ENCODE measurements around the gene MRC2. TPM values are rescaled to one million over a fixed set of nuclear protein-coding genes. Genes with fewer than 3 reads are reported as not detected.
A peak's percentile ranks its signal among the peaks of the same experiment; 100 is the strongest.

Gene MRC2
- total and polyA plus RNA-seq, 9 of the 15 experiments (the other 6 are each of a cell fraction or from before 2014, with no cell fraction given) = 0.28 to 11.5 (median 6.6) TPM

DNA sequence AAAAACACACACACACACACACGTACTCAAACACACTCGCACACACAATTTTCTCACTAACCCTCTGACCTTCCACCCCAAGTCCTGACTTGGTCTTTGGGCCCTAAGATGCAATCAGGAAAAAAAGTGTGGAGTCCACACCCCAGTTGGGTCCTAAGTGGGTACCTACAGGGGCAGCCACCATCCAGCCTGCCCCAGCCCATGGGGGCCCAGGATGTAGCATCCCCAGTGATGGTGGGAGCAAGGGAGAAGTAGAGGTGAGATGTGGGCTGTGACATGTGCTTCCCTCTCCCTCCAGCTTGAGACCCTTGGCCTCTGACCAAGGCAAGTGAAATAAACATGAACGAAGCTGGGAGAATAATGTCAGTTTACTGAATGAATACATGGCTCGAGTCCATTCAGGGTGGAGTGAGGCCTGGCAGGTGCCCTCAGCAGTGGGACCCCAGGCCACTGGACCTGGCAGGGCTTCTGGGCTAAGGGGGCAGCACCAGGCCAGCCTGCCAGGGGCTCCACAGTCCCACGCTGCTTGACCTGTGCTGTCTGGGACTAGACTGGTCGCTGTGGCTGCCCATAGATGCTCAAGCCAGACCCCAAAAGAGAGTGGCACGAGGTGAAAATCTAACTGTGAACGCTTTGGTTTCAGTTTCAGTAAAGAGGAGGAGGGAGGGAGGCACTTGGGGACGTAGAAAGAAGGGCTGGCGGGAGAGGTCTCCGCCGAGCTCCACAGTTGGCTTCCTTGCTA lies 73.7 kb downstream of the MRC2 start:
- FAIRE-seq = no peak
- H3K4me2 ChIP-seq (ENCODE audit: insufficient read depth, low read length) = no peak overlapping the region

More for the DNA sequence above, 73.7 kb downstream of the MRC2 start:
- Histone ChIP-seq H4K20me1 (replicated peaks; ENCODE audit: control insufficient read depth, insufficient read depth, low read length) (no peaks in the 10 kb centered on the region), H3K79me2 (ENCODE audit: control insufficient read depth, insufficient read depth, low read length) (no peaks in the 10 kb centered on the region), H3K9me3 (replicated peaks; ENCODE audit: control insufficient read depth, insufficient read depth, low read depth, low read length) (no peaks in the 10 kb centered on the region), H3K27me3 (ENCODE audit: control insufficient read depth in 2 of 2, insufficient read depth in 2 of 2, low read length in 2 of 2) (peaks cover 8 to 16% of the 10 kb centered on the region in 2 experiments; a peak in 3 of 5 replicates), H3K4me1 (replicated peaks in 1 of 2; ENCODE audit: control insufficient read depth in 2 of 2, insufficient read depth in 2 of 2, low read length in 2 of 2) (peaks cover 4 to 24% of the 10 kb centered on the region in 2 experiments; a peak in 4 of 5 replicates), H3K36me3 (ENCODE audit: control insufficient read depth, insufficient read depth, low read length) (no peaks in the 10 kb centered on the region), H3K4me3 (no peak overlapping the region), H3K9me1 (ENCODE audit: control insufficient read depth, insufficient read depth, low read length) (no peaks in the 10 kb centered on the region), H3K9ac (ENCODE audit: insufficient read depth in 1 of 2, low read depth in 2 of 2, low read length in 2 of 2) (peak overlapping the region in 1 of 2 experiments; percentile 55; a peak in 1 of 4 replicates), H2AFZ (ENCODE audit: low read depth, low read length) (peak overlapping the region; percentile 55), H3K27ac (ENCODE audit: extremely low read depth, low read depth, low read length) (no peak overlapping the region)
- CTCF ChIA-PET (ENCODE audit: low intra/inter-chr PET ratio) = no interaction called here
- in situ Hi-C loops (cut with MboI) (loop anchor here (25.0 kb wide), 1 partner anchor 261 kb away; the partner anchor contains the start of gene TANC2), intact Hi-C loops (cut with micrococcal nuclease) (loop anchor here (5.0 kb wide), 1 partner anchor 706 kb away; no protein-coding TSS in a partner anchor)
- WGBS (ENCODE audit: insufficient coverage, low coverage, missing lambda C conversion rate) = 36% methylated on average over 12 of the region's 12 CpGs
- BruUV-seq (replicated peaks) = no TSS peak
- DNase-seq (ENCODE audit: extremely low read depth in 1 of 4, low spot score in 3 of 4) (no peak), ATAC-seq (no peak)
- TF ChIP-seq FOXK1 (CRISPR knock-in tag; IDR thresholded peaks at IDR 0.05; ENCODE audit: borderline replicate concordance) (no peak), ZC3H11A (IDR thresholded peaks at IDR 0.05; ENCODE audit: low read depth, low read length) (no peak), MED1 (CRISPR knock-in tag; IDR thresholded peaks at IDR 0.05; ENCODE audit: borderline replicate concordance) (no peak), RAD21 (CRISPR knock-in tag; conservative IDR thresholded peaks at IDR 0.05 in 1 of 2, IDR thresholded peaks at IDR 0.05 in 1 of 2) (no peak), MLLT1 (IDR thresholded peaks at IDR 0.05) (no peak), DACH1 (IDR thresholded peaks at IDR 0.05; ENCODE audit: partially characterized antibody) (no peak), ZNF830 (CRISPR knock-in tag; IDR thresholded peaks at IDR 0.05) (no peak), NFXL1 (CRISPR knock-in tag; IDR thresholded peaks at IDR 0.05) (no peak), BRCA1 (IDR thresholded peaks at IDR 0.05) (no peak), BRCA1 (CRISPR knock-in tag; IDR thresholded peaks at IDR 0.05) (no peak), HDAC6 (IDR thresholded peaks at IDR 0.05; ENCODE audit: low read depth, low read length) (no peak)
- TF ChIP-seq, protein P1, sequence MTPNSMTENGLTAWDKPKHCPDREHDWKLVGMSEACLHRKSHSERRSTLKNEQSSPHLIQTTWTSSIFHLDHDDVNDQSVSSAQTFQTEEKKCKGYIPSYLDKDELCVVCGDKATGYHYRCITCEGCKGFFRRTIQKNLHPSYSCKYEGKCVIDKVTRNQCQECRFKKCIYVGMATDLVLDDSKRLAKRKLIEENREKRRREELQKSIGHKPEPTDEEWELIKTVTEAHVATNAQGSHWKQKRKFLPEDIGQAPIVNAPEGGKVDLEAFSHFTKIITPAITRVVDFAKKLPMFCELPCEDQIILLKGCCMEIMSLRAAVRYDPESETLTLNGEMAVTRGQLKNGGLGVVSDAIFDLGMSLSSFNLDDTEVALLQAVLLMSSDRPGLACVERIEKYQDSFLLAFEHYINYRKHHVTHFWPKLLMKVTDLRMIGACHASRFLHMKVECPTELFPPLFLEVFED (CRISPR knock-in tag; conservative IDR thresholded peaks at IDR 0.05) = no peak
- POLR2A ChIA-PET = interaction anchor here (0.9 kb wide), 1 partner anchor 19 kb away, joined by 3 read pairs; no protein-coding TSS in a partner anchor

All from K562 (cell line).